ENCODE measurements around the gene EHD4.

Gene EHD4

DNA sequence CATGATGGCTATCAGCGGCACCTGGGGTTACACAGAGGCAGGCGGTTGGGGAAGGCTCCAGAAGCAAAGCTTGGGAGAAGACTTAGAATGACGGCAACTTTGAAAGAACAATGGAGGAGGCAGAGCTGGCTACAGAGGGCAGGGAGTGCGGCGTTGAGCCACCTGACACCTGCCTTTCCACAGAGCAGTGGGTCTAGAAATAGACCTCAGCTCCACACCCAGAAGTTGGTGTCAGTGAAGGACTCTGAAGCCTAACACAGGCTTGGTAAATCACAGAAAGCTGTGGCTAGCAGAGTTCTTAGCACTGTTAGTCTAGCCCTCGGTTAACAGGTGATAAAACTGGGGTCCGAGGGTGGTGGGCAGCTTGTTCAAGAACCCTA, 23.1 kb upstream of the EHD4 start:
- Histone ChIP-seq H3K9me3 (ENCODE audit: control insufficient read depth, insufficient read depth, low read length) (no peaks in the 10 kb centered on the region), H3K4me1 (ENCODE audit: control insufficient read depth, insufficient read depth, low read length) (no peaks in the 10 kb centered on the region; the same call in 1 of the 2 replicates), H3K27me3 (ENCODE audit: control insufficient read depth, insufficient read depth, low read length) (no peaks in the 10 kb centered on the region), H3K27ac (ENCODE audit: low read length) (no peak overlapping the region), H3K36me3 (ENCODE audit: control insufficient read depth, insufficient read depth, low read length) (no peaks in the 10 kb centered on the region), H3K4me3 (ENCODE audit: low read length) (no peak overlapping the region)
- DNase-seq (ENCODE audit: low read depth, low spot score), result no peak
- no CpG with 5 or more reads among the region's 7 CpGs for WGBS (ENCODE audit: insufficient coverage, insufficient read length)

- no peaks in the 10 kb centered on the region; the same call in 1 of the 2 replicates for H3K4me1 ChIP-seq (ENCODE audit: control insufficient read depth, insufficient read depth, low read length)
- WGBS (ENCODE audit: insufficient coverage, insufficient read length), result no CpG with 5 or more reads among the region's 10 CpGs
- no peaks in the 10 kb centered on the region for H3K9me3 ChIP-seq (ENCODE audit: control insufficient read depth, insufficient read depth, low read length)
- H3K4me3 ChIP-seq (ENCODE audit: low read length), result no peak overlapping the region
- H3K27ac ChIP-seq (ENCODE audit: low read length), result no peak overlapping the region
- H3K27me3 ChIP-seq (ENCODE audit: control insufficient read depth, insufficient read depth, low read length), result no peaks in the 10 kb centered on the region
- no peaks in the 10 kb centered on the region for H3K36me3 ChIP-seq (ENCODE audit: control insufficient read depth, insufficient read depth, low read length)
- no peak for DNase-seq (ENCODE audit: low read depth, low spot score)
Measured at GRCh38 chr15:41994772-41995475, 22.6 kb upstream of the EHD4 start.

GRCh38 chr15:41994171-41994650, 21.9 kb upstream of the EHD4 start:
- H3K36me3 ChIP-seq (ENCODE audit: control insufficient read depth, insufficient read depth, low read length), result no peaks in the 10 kb centered on the region
- H3K9me3 ChIP-seq (ENCODE audit: control insufficient read depth, insufficient read depth, low read length), result no peaks in the 10 kb centered on the region
- no peak overlapping the region for H3K27ac ChIP-seq (ENCODE audit: low read length)
- H3K27me3 ChIP-seq (ENCODE audit: control insufficient read depth, insufficient read depth, low read length), result no peaks in the 10 kb centered on the region
- WGBS (ENCODE audit: insufficient coverage, insufficient read length), result no CpG with 5 or more reads among the region's 5 CpGs
- no peaks in the 10 kb centered on the region; the same call in 1 of the 2 replicates for H3K4me1 ChIP-seq (ENCODE audit: control insufficient read depth, insufficient read depth, low read length)
- H3K4me3 ChIP-seq (ENCODE audit: low read length), result no peak overlapping the region
- no peak for DNase-seq (ENCODE audit: low read depth, low spot score)

- H3K4me3 ChIP-seq (ENCODE audit: low read length), result no peak overlapping the region
- H3K27me3 ChIP-seq (ENCODE audit: control insufficient read depth, insufficient read depth, low read length), result no peaks in the 10 kb centered on the region
- no CpG with 5 or more reads among the region's 11 CpGs for WGBS (ENCODE audit: insufficient coverage, insufficient read length)
- no peaks in the 10 kb centered on the region for H3K9me3 ChIP-seq (ENCODE audit: control insufficient read depth, insufficient read depth, low read length)
- DNase-seq (ENCODE audit: low read depth, low spot score), result no peak
- H3K36me3 ChIP-seq (ENCODE audit: control insufficient read depth, insufficient read depth, low read length), result no peaks in the 10 kb centered on the region
- H3K27ac ChIP-seq (ENCODE audit: low read length), result no peak overlapping the region
- H3K4me1 ChIP-seq (ENCODE audit: control insufficient read depth, insufficient read depth, low read length), result no peaks in the 10 kb centered on the region; the same call in 1 of the 2 replicates
Measured at GRCh38 chr15:41993472-41994170, 21.3 kb upstream of the EHD4 start.

GRCh38 chr15:41992803-41993190, 20.4 kb upstream of the EHD4 start:
- Histone ChIP-seq H3K27ac (ENCODE audit: low read length) (no peak overlapping the region), H3K4me3 (ENCODE audit: low read length) (no peak overlapping the region), H3K36me3 (ENCODE audit: control insufficient read depth, insufficient read depth, low read length) (no peaks in the 10 kb centered on the region), H3K27me3 (ENCODE audit: control insufficient read depth, insufficient read depth, low read length) (no peaks in the 10 kb centered on the region), H3K4me1 (ENCODE audit: control insufficient read depth, insufficient read depth, low read length) (no peaks in the 10 kb centered on the region; the same call in 1 of the 2 replicates), H3K9me3 (ENCODE audit: control insufficient read depth, insufficient read depth, low read length) (no peaks in the 10 kb centered on the region)
- WGBS (ENCODE audit: insufficient coverage, insufficient read length), result no CpG with 5 or more reads among the region's 7 CpGs
- no peak for DNase-seq (ENCODE audit: low read depth, low spot score)

- Histone ChIP-seq H3K4me1 (ENCODE audit: control insufficient read depth, insufficient read depth, low read length) (no peaks in the 10 kb centered on the region; the same call in 1 of the 2 replicates), H3K9me3 (ENCODE audit: control insufficient read depth, insufficient read depth, low read length) (no peaks in the 10 kb centered on the region), H3K27ac (ENCODE audit: low read length) (no peak overlapping the region), H3K27me3 (ENCODE audit: control insufficient read depth, insufficient read depth, low read length) (no peaks in the 10 kb centered on the region), H3K36me3 (ENCODE audit: control insufficient read depth, insufficient read depth, low read length) (no peaks in the 10 kb centered on the region), H3K4me3 (ENCODE audit: low read length) (no peak overlapping the region)
- WGBS (ENCODE audit: insufficient coverage, insufficient read length), result no CpG with 5 or more reads among the region's 18 CpGs
- DNase-seq (ENCODE audit: low read depth, low spot score), result no peak
Measured at GRCh38 chr15:41992151-41992802, 19.9 kb upstream of the EHD4 start.

DNA sequence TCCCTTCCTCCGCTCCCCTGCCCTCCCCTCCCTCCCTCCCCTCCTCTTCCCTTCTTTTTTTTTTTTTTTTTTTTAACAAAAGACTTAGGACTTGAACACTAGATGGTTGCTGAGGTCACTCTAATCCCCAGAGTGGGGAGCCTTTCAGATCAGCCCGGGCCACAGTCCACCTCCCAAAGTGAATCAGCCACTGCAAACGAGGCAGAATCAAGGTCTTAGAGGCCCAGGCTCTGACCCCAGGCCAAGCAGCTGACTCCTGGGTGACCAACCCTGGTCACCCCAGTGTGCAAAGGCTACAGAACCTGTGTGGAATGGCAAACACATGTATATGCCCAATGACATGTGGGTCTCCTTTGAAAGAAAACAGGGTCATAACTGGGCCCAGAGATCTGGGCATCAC, 18.3 kb upstream of the EHD4 start:
- H3K27ac ChIP-seq (ENCODE audit: low read length), result no peak overlapping the region
- no peaks in the 10 kb centered on the region for H3K9me3 ChIP-seq (ENCODE audit: control insufficient read depth, insufficient read depth, low read length)
- no peaks in the 10 kb centered on the region for H3K27me3 ChIP-seq (ENCODE audit: control insufficient read depth, insufficient read depth, low read length)
- no peaks in the 10 kb centered on the region for H3K36me3 ChIP-seq (ENCODE audit: control insufficient read depth, insufficient read depth, low read length)
- DNase-seq (ENCODE audit: low read depth, low spot score), result no peak
- no peak overlapping the region for H3K4me3 ChIP-seq (ENCODE audit: low read length)
- no peaks in the 10 kb centered on the region for H3K4me1 ChIP-seq (ENCODE audit: control insufficient read depth, insufficient read depth, low read length)
- no CpG with 5 or more reads among the region's 3 CpGs for WGBS (ENCODE audit: insufficient coverage, insufficient read length)

DNA sequence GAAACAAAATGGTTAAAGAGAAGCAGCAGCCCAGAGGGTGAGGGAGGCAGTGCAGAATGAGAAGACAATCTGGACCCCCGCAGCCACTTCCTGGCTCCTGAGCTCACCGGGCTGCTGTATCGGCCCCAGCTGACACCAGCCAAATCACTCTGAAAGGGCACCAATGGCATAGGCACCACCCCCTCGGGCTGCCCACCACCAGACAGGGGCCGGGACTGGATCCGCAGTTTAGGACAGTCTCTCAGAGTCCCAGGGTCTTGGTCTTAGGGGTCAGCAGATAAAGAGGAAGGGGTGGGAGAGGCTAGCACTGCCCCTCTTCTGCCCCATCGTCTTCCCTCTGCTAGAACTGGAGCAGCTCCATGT, 17.9 kb upstream of the EHD4 start:
- H3K9me3 ChIP-seq (ENCODE audit: control insufficient read depth, insufficient read depth, low read length), result no peaks in the 10 kb centered on the region
- no CpG with 5 or more reads among the region's 7 CpGs for WGBS (ENCODE audit: insufficient coverage, insufficient read length)
- H3K36me3 ChIP-seq (ENCODE audit: control insufficient read depth, insufficient read depth, low read length), result no peaks in the 10 kb centered on the region
- no peaks in the 10 kb centered on the region for H3K27me3 ChIP-seq (ENCODE audit: control insufficient read depth, insufficient read depth, low read length)
- no peak overlapping the region for H3K27ac ChIP-seq (ENCODE audit: low read length)
- DNase-seq (ENCODE audit: low read depth, low spot score), result no peak
- H3K4me1 ChIP-seq (ENCODE audit: control insufficient read depth, insufficient read depth, low read length), result no peaks in the 10 kb centered on the region
- no peak overlapping the region for H3K4me3 ChIP-seq (ENCODE audit: low read length)

GRCh38 chr15:41989573-41990242, 17.4 kb upstream of the EHD4 start:
- WGBS (ENCODE audit: insufficient coverage, insufficient read length), result no CpG with 5 or more reads among the region's 9 CpGs
- no peak overlapping the region for H3K4me3 ChIP-seq (ENCODE audit: low read length)
- peak; percentile 75 for DNase-seq (ENCODE audit: low read depth, low spot score)

GRCh38 chr15:41988896-41989572, 16.7 kb upstream of the EHD4 start:
- Histone ChIP-seq H3K4me1 (ENCODE audit: control insufficient read depth, insufficient read depth, low read length) (no peaks in the 10 kb centered on the region), H3K27ac (ENCODE audit: low read length) (no peak overlapping the region), H3K9me3 (ENCODE audit: control insufficient read depth, insufficient read depth, low read length) (no peaks in the 10 kb centered on the region), H3K27me3 (ENCODE audit: control insufficient read depth, insufficient read depth, low read length) (no peaks in the 10 kb centered on the region), H3K4me3 (ENCODE audit: low read length) (no peak overlapping the region), H3K36me3 (ENCODE audit: control insufficient read depth, insufficient read depth, low read length) (no peaks in the 10 kb centered on the region)
- WGBS (ENCODE audit: insufficient coverage, insufficient read length), result no CpG with 5 or more reads among the region's 21 CpGs
- no peak for DNase-seq (ENCODE audit: low read depth, low spot score)

More at GRCh38 chr15:41989573-41990242, 17.4 kb upstream of the EHD4 start:
- no peaks in the 10 kb centered on the region for H3K36me3 ChIP-seq (ENCODE audit: control insufficient read depth, insufficient read depth, low read length)
- H3K4me1 ChIP-seq (ENCODE audit: control insufficient read depth, insufficient read depth, low read length), result no peaks in the 10 kb centered on the region
- H3K27me3 ChIP-seq (ENCODE audit: control insufficient read depth, insufficient read depth, low read length), result no peaks in the 10 kb centered on the region
- no peak overlapping the region for H3K27ac ChIP-seq (ENCODE audit: low read length)
- H3K9me3 ChIP-seq (ENCODE audit: control insufficient read depth, insufficient read depth, low read length), result no peaks in the 10 kb centered on the region
